HepG2 (cell line): ENCODE results near the gene GAL3ST2. TPM values are rescaled to one million over a fixed set of nuclear protein-coding genes. Genes with fewer than 3 reads are reported as not detected.

Experiments used
- ARNT2 ChIP-seq: sonication (generic); formaldehyde crosslinking; IDR thresholded peaks from 2 replicates; pipeline ENCODE4 v1.8.0; 2022; ENCODE audit warnings: mild to moderate bottlenecking, low read depth, missing genetic modification reagents, moderate library complexity
- ERF ChIP-seq: IDR thresholded peaks from 2 replicates; pipeline ENCODE4 v1.6.1; 2018; ENCODE audit warnings: missing biosample characterization, missing genetic modification reagents
- HHEX ChIP-seq: IDR thresholded peaks from 2 replicates; pipeline ENCODE4 v1.6.1; 2016; ENCODE audit warnings: control low read depth
- KAT7 ChIP-seq: IDR thresholded peaks from 2 replicates; pipeline ENCODE4 v1.6.1; 2018; ENCODE audit warnings: borderline replicate concordance, missing compliant biosample characterization
- MAFK ChIP-seq, 2 experiments: IDR thresholded peaks in 1 of 2; conservative IDR thresholded peaks in 1 of 2; 2 replicates each; pipeline ENCODE4 v1.6.1; 2011; ENCODE audit warnings: improper control_type of control experiment in 2 of 2, low read length in 2 of 2
- NKX3-1 ChIP-seq: sonication (generic); formaldehyde crosslinking; IDR thresholded peaks from 2 replicates; pipeline ENCODE4 v1.5.0; 2020; ENCODE audit warnings: missing genetic modification reagents
- PBX2 ChIP-seq: IDR thresholded peaks from 2 replicates; pipeline ENCODE4 v1.6.1; 2016; ENCODE audit warnings: control low read depth
- POLR2AphosphoS5 ChIP-seq: IDR thresholded peaks from 2 replicates; pipeline ENCODE4 v1.6.1; 2012; ENCODE audit warnings: low read depth, low read length
- PRMT3 ChIP-seq: sonication (generic); formaldehyde crosslinking; IDR thresholded peaks from 2 replicates; pipeline ENCODE4 v1.8.1; 2022; ENCODE audit warnings: low read depth, mild to moderate bottlenecking, moderate library complexity, missing genetic modification reagents, borderline replicate concordance
- TBP ChIP-seq: sonication (generic); formaldehyde crosslinking; IDR thresholded peaks from 2 replicates; pipeline ENCODE4 v1.5.0; 2020; ENCODE audit warnings: missing genetic modification reagents
- UBTF ChIP-seq: sonication (generic); formaldehyde crosslinking; IDR thresholded peaks from 2 replicates; pipeline ENCODE4 v1.4.0; 2020; ENCODE audit warnings: mild to moderate bottlenecking, missing genetic modification reagents
- ZBTB10 ChIP-seq: sonication (generic); formaldehyde crosslinking; IDR thresholded peaks from 2 replicates; pipeline ENCODE4 v1.4.0; 2020; ENCODE audit warnings: missing genetic modification reagents, borderline replicate concordance
- ZBTB26 ChIP-seq: IDR thresholded peaks from 2 replicates; pipeline ENCODE4 v1.6.1; 2016; ENCODE audit warnings: missing compliant biosample characterization, missing genetic modification reagents, borderline replicate concordance
- ZFP90 ChIP-seq: sonication (generic); formaldehyde crosslinking; IDR thresholded peaks from 2 replicates; pipeline ENCODE4 v1.8.0; 2022; ENCODE audit warnings: missing genetic modification reagents, mild to moderate bottlenecking, inconsistent platforms, borderline replicate concordance
- ZNF33A ChIP-seq: sonication (generic); formaldehyde crosslinking; IDR thresholded peaks from 2 replicates; pipeline ENCODE4 v1.5.1; 2020; ENCODE audit warnings: missing genetic modification reagents, mild to moderate bottlenecking, moderate library complexity, borderline replicate concordance
- ZNF512B ChIP-seq: sonication (generic); formaldehyde crosslinking; IDR thresholded peaks from 2 replicates; pipeline ENCODE4 v1.5.1; 2020; ENCODE audit warnings: missing genetic modification reagents, mild to moderate bottlenecking, borderline replicate concordance
- ZNF619 ChIP-seq: sonication (generic); formaldehyde crosslinking; IDR thresholded peaks from 2 replicates; pipeline ENCODE4 v1.4.0; 2020; ENCODE audit warnings: mild to moderate bottlenecking, missing genetic modification reagents
- polyA plus RNA-seq, 8 experiments: library from polyadenylated mRNA; depleted of rRNA in 3 of 8; stranded (reverse) in 7 of 8; unstranded in 1 of 8; fragments of >200 nt; fragmentation: Illumina TruSeq in 4 of 8; extraction: Trizol in 4 of 8; gene quantifications; 2 replicates each; pipeline versions ENCODE4 v1.2.1 to v1.2.3, GENCODE V29; 2011 to 2016; ENCODE audit warnings: low read depth in 4 of 8, missing spikeins in 1 of 8, mixed read lengths in 1 of 8; ENCODE audit not compliant: insufficient read depth in 1 of 8
- total RNA-seq, 5 experiments: library from RNA; depleted of rRNA; stranded (reverse); fragments of >200 nt; fragmentation: Illumina TruSeq; extraction: Trizol; gene quantifications; 2 replicates each; pipeline ENCODE4 v1.2.3, GENCODE V29; 2016; ENCODE audit warnings: low read depth in 1 of 5

Gene GAL3ST2
- total and polyA plus RNA-seq, 2 of the 13 experiments (the other 11 are each of a cell fraction or from before 2014, with no cell fraction given), result 0.17 to 0.20 TPM

- TF ChIP-seq ZBTB10 (0 out of 2 replicates have a peak, but pooled peaks have one; percentile 46), ZNF619 (CRISPR knock-in tag) (no peak), POLR2AphosphoS5 (peak; percentile 86), ERF (CRISPR knock-in tag) (no peak), MAFK (conservative IDR thresholded peaks at IDR 0.05 in 1 of 2, IDR thresholded peaks at IDR 0.05 in 1 of 2; ENCODE audit: low read length in 2 of 2) (no peak), ZNF512B (no peak), PRMT3 (0 out of 2 replicates have a peak, but pooled peaks have one; percentile 55), TBP (CRISPR knock-in tag) (no peak), NKX3-1 (CRISPR knock-in tag) (no peak; the same call in 1 of the 2 replicates), HHEX (no peak), UBTF (CRISPR knock-in tag) (no peak), ZNF33A (CRISPR knock-in tag) (no peak), PBX2 (no peak), ZBTB26 (CRISPR knock-in tag) (peak; percentile 3; the same call in 1 of the 2 replicates), ARNT2 (peak; percentile 86), KAT7 (CRISPR knock-in tag) (no peak; the same call in 1 of the 2 replicates), ZFP90 (CRISPR knock-in tag) (peak; percentile 70; the same call in 1 of the 2 replicates)
Observed at GRCh38 chr2:241734467-241735208, 42.0 kb upstream of the GAL3ST2 start, which contains the start of gene D2HGDH (continued).
